Astrocyte of the spinal cord (primary cell): ENCODE data around the gene TCF7.
A peak's percentile ranks its signal among the peaks of the same experiment; 100 is the strongest.

ENCODE experiments used
- DNase-seq: peaks from one replicate; pipeline ENCODE4 v3.0.0; 2011; ENCODE audit warnings: low read depth, low spot score
- H3K4me3 ChIP-seq: 2 replicates; pipeline ENCODE4 v1.5.1; 2011; ENCODE audit warnings: low read depth, mild to moderate bottlenecking, low read length, moderate library complexity
- CTCF ChIP-seq: IDR thresholded peaks from 2 replicates; pipeline ENCODE4 v1.5.1; 2012; ENCODE audit warnings: low read depth, mild to moderate bottlenecking, low read length, inconsistent platforms
- in situ Hi-C: cut with HindIII; loops from 2 replicates; pipeline ENCODE4 v1.10.0; 2017; ENCODE audit warnings: low sequenced_read_pairs

Gene TCF7

GRCh38 chr5:134143431-134143830 is 28.9 kb downstream of the TCF7 start:
- no peak for TF ChIP-seq CTCF
- H3K4me3 ChIP-seq, result no peak overlapping the region
- DNase-seq, result no peak
- in situ Hi-C loops, result no loop called here

GRCh38 chr5:134143944-134144941 is 29.8 kb downstream of the TCF7 start:
- no peak overlapping the region for H3K4me3 ChIP-seq
- DNase-seq, result no peak
- in situ Hi-C loops, result no loop called here
- TF ChIP-seq CTCF, result no peak

GRCh38 chr5:134145041-134145757 is 30.7 kb downstream of the TCF7 start:
- no peak for TF ChIP-seq CTCF
- in situ Hi-C loops, result no loop called here
- no peak for DNase-seq
- H3K4me3 ChIP-seq, result no peak overlapping the region

GRCh38 chr5:134145779-134146581 is 31.5 kb downstream of the TCF7 start:
- peak; percentile 67 for DNase-seq
- H3K4me3 ChIP-seq, result no peak overlapping the region
- TF ChIP-seq CTCF, result peak; percentile 99
- in situ Hi-C loops, result no loop called here

GRCh38 chr5:134146651-134147518 is 32.4 kb downstream of the TCF7 start:
- in situ Hi-C loops, result no loop called here
- no peak overlapping the region for H3K4me3 ChIP-seq
- no peak for DNase-seq
- TF ChIP-seq CTCF, result no peak
